IPS-15b (cell line): ENCODE measurements around the gene DUS1L.

ENCODE experiments used
- H3K27me3 ChIP-seq: one replicate; pipeline ENCODE4 v1.6.1; 2013; ENCODE audit warnings: low read length; ENCODE audit not compliant: control insufficient read depth, insufficient read depth
- H3K36me3 ChIP-seq: one replicate; pipeline ENCODE4 v1.6.1; 2013; ENCODE audit warnings: low read length; ENCODE audit not compliant: control insufficient read depth, insufficient read depth
- H3K4me1 ChIP-seq: one replicate; pipeline ENCODE4 v1.6.1; 2013; ENCODE audit warnings: mild to moderate bottlenecking, low read length; ENCODE audit not compliant: control insufficient read depth, insufficient read depth
- H3K4me3 ChIP-seq: one replicate; pipeline ENCODE4 v1.5.1; 2013; ENCODE audit warnings: low read depth, low read length
- H3K9ac ChIP-seq: one replicate; pipeline ENCODE4 v1.6.1; 2013; ENCODE audit warnings: low read depth, mild to moderate bottlenecking, low read length
- H3K9me3 ChIP-seq: one replicate; pipeline ENCODE4 v1.6.1; 2013; ENCODE audit warnings: mild to moderate bottlenecking, low read length; ENCODE audit not compliant: control insufficient read depth, insufficient read depth

Gene DUS1L

GRCh38 chr17:82083533-82084359, 18.1 kb upstream of the DUS1L start:
- H3K9me3 ChIP-seq: no peaks in the 10 kb centered on the region
- H3K27me3 ChIP-seq: no peaks in the 10 kb centered on the region
- peaks cover 93% of the 10 kb centered on the region for H3K36me3 ChIP-seq
- H3K4me1 ChIP-seq: no peaks in the 10 kb centered on the region
- no peak overlapping the region for H3K9ac ChIP-seq
- H3K4me3 ChIP-seq: no peak overlapping the region

GRCh38 chr17:82083009-82083408, 17.4 kb upstream of the DUS1L start:
- Histone ChIP-seq H3K4me3 (no peak overlapping the region), H3K9ac (no peak overlapping the region), H3K27me3 (no peaks in the 10 kb centered on the region), H3K36me3 (peaks cover 88% of the 10 kb centered on the region), H3K9me3 (no peaks in the 10 kb centered on the region), H3K4me1 (no peaks in the 10 kb centered on the region)

GRCh38 chr17:82082456-82082855, 16.9 kb upstream of the DUS1L start:
- Histone ChIP-seq H3K4me1 (no peaks in the 10 kb centered on the region), H3K36me3 (peaks cover 88% of the 10 kb centered on the region), H3K27me3 (no peaks in the 10 kb centered on the region), H3K9ac (no peak overlapping the region), H3K4me3 (no peak overlapping the region), H3K9me3 (no peaks in the 10 kb centered on the region)

- Histone ChIP-seq H3K4me1 (no peaks in the 10 kb centered on the region), H3K9me3 (no peaks in the 10 kb centered on the region), H3K36me3 (peaks cover 83% of the 10 kb centered on the region), H3K9ac (no peak overlapping the region), H3K27me3 (no peaks in the 10 kb centered on the region), H3K4me3 (no peak overlapping the region)
Measured at GRCh38 chr17:82081966-82082365, 16.4 kb upstream of the DUS1L start.

- H3K27me3 ChIP-seq: no peaks in the 10 kb centered on the region
- H3K9ac ChIP-seq: no peak overlapping the region
- no peak overlapping the region for H3K4me3 ChIP-seq
- no peaks in the 10 kb centered on the region for H3K4me1 ChIP-seq
- H3K9me3 ChIP-seq: no peaks in the 10 kb centered on the region
- peaks cover 79% of the 10 kb centered on the region for H3K36me3 ChIP-seq
Measured at GRCh38 chr17:82081546-82081945, 15.9 kb upstream of the DUS1L start.

GRCh38 chr17:82080789-82081464, 15.3 kb upstream of the DUS1L start:
- H3K36me3 ChIP-seq: peaks cover 73% of the 10 kb centered on the region
- H3K4me3 ChIP-seq: no peak overlapping the region

GRCh38 chr17:82080048-82080788, 14.6 kb upstream of the DUS1L start:
- Histone ChIP-seq H3K4me1 (no peaks in the 10 kb centered on the region), H3K9ac (no peak overlapping the region), H3K4me3 (no peak overlapping the region), H3K27me3 (no peaks in the 10 kb centered on the region), H3K9me3 (no peaks in the 10 kb centered on the region), H3K36me3 (peaks cover 66% of the 10 kb centered on the region)

More at GRCh38 chr17:82080789-82081464, 15.3 kb upstream of the DUS1L start:
- H3K9me3 ChIP-seq: no peaks in the 10 kb centered on the region
- no peaks in the 10 kb centered on the region for H3K27me3 ChIP-seq
- H3K9ac ChIP-seq: no peak overlapping the region
- no peaks in the 10 kb centered on the region for H3K4me1 ChIP-seq

GRCh38 chr17:82079001-82079677, 13.5 kb upstream of the DUS1L start:
- no peaks in the 10 kb centered on the region for H3K9me3 ChIP-seq
- H3K9ac ChIP-seq: no peak overlapping the region
- H3K4me3 ChIP-seq: no peak overlapping the region
- H3K27me3 ChIP-seq: no peaks in the 10 kb centered on the region
- peaks cover 55% of the 10 kb centered on the region for H3K36me3 ChIP-seq
- no peaks in the 10 kb centered on the region for H3K4me1 ChIP-seq

GRCh38 chr17:82078433-82078832, 12.8 kb upstream of the DUS1L start:
- Histone ChIP-seq H3K27me3 (no peaks in the 10 kb centered on the region), H3K4me1 (no peaks in the 10 kb centered on the region), H3K9me3 (no peaks in the 10 kb centered on the region), H3K4me3 (no peak overlapping the region), H3K36me3 (peaks cover 48% of the 10 kb centered on the region), H3K9ac (no peak overlapping the region)

- H3K4me1 ChIP-seq: no peaks in the 10 kb centered on the region
- H3K9ac ChIP-seq: no peak overlapping the region
- H3K27me3 ChIP-seq: no peaks in the 10 kb centered on the region
- H3K36me3 ChIP-seq: peaks cover 42% of the 10 kb centered on the region
- no peaks in the 10 kb centered on the region for H3K9me3 ChIP-seq
- no peak overlapping the region for H3K4me3 ChIP-seq
Measured at GRCh38 chr17:82077617-82078358, 12.2 kb upstream of the DUS1L start.
